GM12873 (cell line): Measurements from ENCODE around the gene R3HDM1.

Experiments
- TF ChIP-seq, protein P1 (sequence below): IDR thresholded peaks from 2 replicates; pipeline ENCODE4 v1.5.1; 2012; ENCODE audit warnings: low read depth, mild to moderate bottlenecking, moderate library complexity, low read length, control low read depth; ENCODE audit not compliant: insufficient read depth; ENCODE audit errors: missing control alignments

R3HDM1 gene

DNA sequence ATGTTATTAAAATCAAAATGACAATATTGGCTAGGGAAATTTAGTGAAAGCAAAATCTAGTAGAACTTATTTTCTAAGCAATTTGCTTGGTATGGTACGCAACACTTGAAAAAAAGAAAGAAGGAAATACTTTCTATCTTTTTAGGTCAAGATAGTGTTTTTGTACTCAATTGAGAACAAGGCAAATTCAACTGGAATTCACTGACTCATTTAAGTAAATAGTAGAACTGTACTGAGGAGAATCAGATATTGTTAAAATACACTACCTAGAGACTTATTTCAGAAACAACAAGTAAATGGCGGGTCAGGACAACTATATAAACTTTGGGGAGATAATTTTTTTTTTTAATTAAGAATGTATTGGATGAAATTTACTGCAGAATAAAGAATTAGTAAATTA lies 19.2 kb upstream of the R3HDM1 start:
- TF ChIP-seq, protein P1, sequence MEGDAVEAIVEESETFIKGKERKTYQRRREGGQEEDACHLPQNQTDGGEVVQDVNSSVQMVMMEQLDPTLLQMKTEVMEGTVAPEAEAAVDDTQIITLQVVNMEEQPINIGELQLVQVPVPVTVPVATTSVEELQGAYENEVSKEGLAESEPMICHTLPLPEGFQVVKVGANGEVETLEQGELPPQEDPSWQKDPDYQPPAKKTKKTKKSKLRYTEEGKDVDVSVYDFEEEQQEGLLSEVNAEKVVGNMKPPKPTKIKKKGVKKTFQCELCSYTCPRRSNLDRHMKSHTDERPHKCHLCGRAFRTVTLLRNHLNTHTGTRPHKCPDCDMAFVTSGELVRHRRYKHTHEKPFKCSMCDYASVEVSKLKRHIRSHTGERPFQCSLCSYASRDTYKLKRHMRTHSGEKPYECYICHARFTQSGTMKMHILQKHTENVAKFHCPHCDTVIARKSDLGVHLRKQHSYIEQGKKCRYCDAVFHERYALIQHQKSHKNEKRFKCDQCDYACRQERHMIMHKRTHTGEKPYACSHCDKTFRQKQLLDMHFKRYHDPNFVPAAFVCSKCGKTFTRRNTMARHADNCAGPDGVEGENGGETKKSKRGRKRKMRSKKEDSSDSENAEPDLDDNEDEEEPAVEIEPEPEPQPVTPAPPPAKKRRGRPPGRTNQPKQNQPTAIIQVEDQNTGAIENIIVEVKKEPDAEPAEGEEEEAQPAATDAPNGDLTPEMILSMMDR = no peak

DNA sequence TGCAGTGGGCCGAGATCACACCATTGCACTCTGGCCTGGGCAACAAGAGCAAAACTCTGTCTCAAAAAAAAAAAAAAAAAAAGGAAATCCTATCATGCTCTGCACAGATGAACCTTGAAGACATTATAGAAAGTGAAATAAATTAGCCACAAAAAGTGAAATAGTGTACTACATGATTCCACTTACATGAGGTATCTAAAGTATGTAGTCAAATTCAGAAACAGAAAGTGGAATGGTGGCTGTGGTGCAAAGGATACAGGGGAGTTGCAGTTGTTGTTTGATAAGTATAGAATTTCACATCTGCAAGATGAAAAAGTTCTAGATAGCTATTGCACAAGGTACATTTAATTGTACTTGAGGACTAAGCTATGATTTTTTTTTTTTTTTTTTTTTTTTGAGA lies 5.5 kb upstream of the R3HDM1 start:
- TF ChIP-seq, protein P1 = no peak

DNA sequence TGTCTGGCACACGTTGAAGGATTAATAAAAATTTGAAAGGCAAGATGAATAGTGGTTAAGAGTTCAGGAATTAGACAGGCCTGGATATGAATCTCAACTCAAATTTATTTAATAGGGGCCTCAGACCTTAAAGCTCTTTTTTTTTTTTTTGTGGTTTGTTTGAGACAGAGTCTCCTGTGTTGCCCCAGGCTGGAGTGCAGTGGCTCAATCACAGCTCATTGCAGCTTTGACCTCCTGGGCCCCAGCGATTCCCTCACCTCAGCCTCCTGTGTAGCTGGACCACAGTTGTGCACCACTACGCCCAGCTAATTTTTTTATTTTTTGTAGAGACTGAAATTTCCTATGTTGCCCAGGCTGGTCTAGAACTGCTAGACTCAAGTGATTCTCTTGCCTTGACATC lies 3.3 kb upstream of the R3HDM1 start:
- TF ChIP-seq, protein P1 = no peak

DNA sequence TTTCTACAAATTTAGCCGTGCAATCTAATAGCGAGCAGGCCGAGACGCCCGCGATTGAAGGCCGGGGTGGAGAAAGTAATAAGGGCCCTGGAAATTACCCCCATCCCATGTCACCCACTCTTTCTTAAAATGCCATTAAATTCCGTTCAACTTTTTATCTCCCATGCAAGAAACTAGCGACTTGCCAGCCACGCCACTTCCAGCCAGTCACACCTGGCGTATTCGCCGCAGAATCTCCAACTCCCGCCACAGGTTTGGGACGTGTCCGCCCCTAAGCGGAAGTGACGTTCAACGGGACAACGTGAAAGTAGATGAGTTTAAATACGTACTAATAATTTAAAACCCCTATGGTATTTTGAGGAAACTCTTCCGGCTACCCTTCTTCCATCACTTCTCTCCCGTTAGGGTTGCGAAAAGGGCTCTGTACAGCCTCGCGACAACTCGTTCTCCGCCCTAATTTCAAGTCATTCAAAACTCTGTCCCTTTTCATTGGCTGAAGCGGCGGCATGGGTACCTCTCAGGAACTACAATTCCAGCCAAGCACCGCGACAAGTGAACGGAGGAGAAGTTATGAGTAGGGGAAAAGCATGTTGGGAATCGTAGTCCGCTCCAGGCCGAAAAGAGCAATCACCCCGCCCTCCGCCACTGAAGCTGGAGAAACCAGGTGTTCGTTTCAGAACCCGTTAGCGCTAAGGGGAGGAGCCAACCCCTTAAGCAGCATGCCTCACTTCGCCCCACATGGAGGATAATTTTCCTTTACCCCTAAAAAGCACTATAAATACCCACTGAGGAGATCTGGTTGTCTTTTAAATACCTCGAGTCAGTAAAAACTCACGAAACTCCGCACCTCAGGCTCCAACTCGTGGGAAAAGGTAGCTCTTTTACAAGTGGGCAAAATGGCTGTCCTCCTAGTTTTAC lies 712 bp upstream of the R3HDM1 start, which contains the start of gene ZRANB3:
ZRANB3 (minus strand) TSS at position 906 of the 918 bp plus-strand sequence.
- TF ChIP-seq, protein P1 = no peak

DNA sequence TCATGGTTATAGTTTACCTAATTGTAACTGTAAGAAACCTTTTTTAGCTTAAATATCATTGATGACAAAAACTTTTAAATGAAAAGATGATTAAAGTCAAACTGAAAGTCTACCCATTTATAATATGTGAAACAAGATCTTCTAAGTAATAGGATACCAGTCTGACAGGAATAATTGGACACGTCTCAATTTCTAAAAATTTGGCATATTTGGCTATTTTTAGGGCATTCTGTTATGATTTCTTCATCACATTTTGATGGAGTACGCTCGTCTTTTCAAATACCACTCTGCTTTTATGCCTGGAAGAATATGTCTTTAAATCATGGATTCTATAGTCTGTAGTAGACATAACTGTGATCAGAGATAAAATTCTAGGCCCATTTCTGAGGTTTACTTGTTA lies 1.3 kb downstream of the R3HDM1 start:
- TF ChIP-seq, protein P1 = no peak

DNA sequence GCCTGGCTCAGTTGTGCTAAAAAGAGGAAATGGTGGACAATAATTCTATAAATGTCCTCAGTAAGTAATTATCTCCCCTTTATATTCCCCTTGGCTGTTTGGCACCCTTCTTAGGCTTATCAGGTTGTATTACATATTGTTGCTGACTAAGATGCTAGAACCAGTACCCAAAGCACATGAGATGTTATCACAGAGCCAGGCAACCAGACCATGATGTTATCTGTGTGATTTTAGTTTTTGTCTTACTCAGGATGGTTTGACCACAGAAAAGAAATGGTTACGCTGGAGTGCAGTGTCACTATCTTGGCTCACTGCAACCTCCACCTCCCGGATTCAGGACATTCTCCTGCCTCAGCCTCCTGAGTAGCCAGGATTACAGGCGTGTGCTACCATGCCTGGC lies 15.2 kb downstream of the R3HDM1 start:
- TF ChIP-seq, protein P1 = no peak

DNA sequence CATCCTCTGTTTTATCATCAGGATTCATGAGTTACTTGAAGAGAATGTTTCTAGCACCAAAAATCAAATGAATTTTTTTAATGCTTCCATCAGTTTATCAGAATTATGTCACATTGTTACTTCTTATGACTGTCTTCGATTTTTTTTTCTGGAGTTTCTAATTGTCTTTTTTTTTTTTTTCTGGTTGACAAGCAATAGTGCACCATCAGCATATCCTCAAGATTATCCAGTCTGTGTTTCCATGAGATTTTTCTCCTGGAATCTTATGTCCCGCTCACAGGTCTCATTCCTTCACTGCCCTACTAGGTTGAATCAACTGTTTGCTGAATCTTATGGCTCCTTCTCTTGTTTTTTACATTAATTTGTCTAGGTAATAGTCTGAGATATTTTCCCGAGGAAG lies 16.0 kb downstream of the R3HDM1 start:
- TF ChIP-seq, protein P1 = no peak
